ENCODE data around the gene PCDH15.

The PCDH15 gene

GRCh38 chr10:53827261-53827660 lies 973.8 kb downstream of the PCDH15 start:
- no peaks in the 10 kb centered on the region for H4K20me1 ChIP-seq (ENCODE audit: low read depth, low read length)
- H3K36me3 ChIP-seq (ENCODE audit: low read length): no peaks in the 10 kb centered on the region
- TF ChIP-seq EZH2phosphoT487 (conservative IDR thresholded peaks at IDR 0.05; ENCODE audit: low read length): no peak
- TF ChIP-seq, protein P1, sequence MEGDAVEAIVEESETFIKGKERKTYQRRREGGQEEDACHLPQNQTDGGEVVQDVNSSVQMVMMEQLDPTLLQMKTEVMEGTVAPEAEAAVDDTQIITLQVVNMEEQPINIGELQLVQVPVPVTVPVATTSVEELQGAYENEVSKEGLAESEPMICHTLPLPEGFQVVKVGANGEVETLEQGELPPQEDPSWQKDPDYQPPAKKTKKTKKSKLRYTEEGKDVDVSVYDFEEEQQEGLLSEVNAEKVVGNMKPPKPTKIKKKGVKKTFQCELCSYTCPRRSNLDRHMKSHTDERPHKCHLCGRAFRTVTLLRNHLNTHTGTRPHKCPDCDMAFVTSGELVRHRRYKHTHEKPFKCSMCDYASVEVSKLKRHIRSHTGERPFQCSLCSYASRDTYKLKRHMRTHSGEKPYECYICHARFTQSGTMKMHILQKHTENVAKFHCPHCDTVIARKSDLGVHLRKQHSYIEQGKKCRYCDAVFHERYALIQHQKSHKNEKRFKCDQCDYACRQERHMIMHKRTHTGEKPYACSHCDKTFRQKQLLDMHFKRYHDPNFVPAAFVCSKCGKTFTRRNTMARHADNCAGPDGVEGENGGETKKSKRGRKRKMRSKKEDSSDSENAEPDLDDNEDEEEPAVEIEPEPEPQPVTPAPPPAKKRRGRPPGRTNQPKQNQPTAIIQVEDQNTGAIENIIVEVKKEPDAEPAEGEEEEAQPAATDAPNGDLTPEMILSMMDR (IDR thresholded peaks at IDR 0.05; ENCODE audit: insufficient read depth, low read length, poor library complexity, severe bottlenecking): no peak
- no peaks in the 10 kb centered on the region for H3K79me2 ChIP-seq (ENCODE audit: insufficient read depth, low read length)
- no peaks in the 10 kb centered on the region for H3K27me3 ChIP-seq (ENCODE audit: low read length)
- no peak overlapping the region for H3K27ac ChIP-seq (ENCODE audit: low read depth, low read length)
- H3K4me2 ChIP-seq (ENCODE audit: low read depth, low read length, poor library complexity, severe bottlenecking): no peak overlapping the region
- no peak overlapping the region for H3K4me3 ChIP-seq (ENCODE audit: insufficient read depth, low read length, poor library complexity, severe bottlenecking)
- no peaks in the 10 kb centered on the region for H3K9me2 ChIP-seq (replicated peaks; ENCODE audit: insufficient read depth, low read length)
- no peak overlapping the region for H3K9ac ChIP-seq (ENCODE audit: low read length)
- no peaks in the 10 kb centered on the region for H3K9me3 ChIP-seq (ENCODE audit: insufficient read depth, low read length)
- no peak overlapping the region for H2AFZ ChIP-seq (ENCODE audit: low read depth, low read length, severe bottlenecking)
- no peaks in the 10 kb centered on the region for H3F3A ChIP-seq (ENCODE audit: insufficient read depth)

GRCh38 chr10:53808677-53809372 lies 992.2 kb downstream of the PCDH15 start:
- no peak overlapping the region for H3K4me2 ChIP-seq (ENCODE audit: low read depth, low read length, poor library complexity, severe bottlenecking)
- no peaks in the 10 kb centered on the region for H3K9me3 ChIP-seq (ENCODE audit: insufficient read depth, low read length)
- no peak overlapping the region for H3K27ac ChIP-seq (ENCODE audit: low read depth, low read length)
- no peaks in the 10 kb centered on the region for H3F3A ChIP-seq (ENCODE audit: insufficient read depth)
- TF ChIP-seq, protein P1 (IDR thresholded peaks at IDR 0.05; ENCODE audit: insufficient read depth, low read length, poor library complexity, severe bottlenecking): no peak
- no peak for TF ChIP-seq EZH2phosphoT487 (conservative IDR thresholded peaks at IDR 0.05; ENCODE audit: low read length)
- H4K20me1 ChIP-seq (ENCODE audit: low read depth, low read length): no peaks in the 10 kb centered on the region
- H3K27me3 ChIP-seq (ENCODE audit: low read length): no peaks in the 10 kb centered on the region
- no peak overlapping the region for H3K4me3 ChIP-seq (ENCODE audit: insufficient read depth, low read length, poor library complexity, severe bottlenecking)
- H2AFZ ChIP-seq (ENCODE audit: low read depth, low read length, severe bottlenecking): no peak overlapping the region
- no peak overlapping the region for H3K9ac ChIP-seq (ENCODE audit: low read length)
- H3K9me2 ChIP-seq (replicated peaks; ENCODE audit: insufficient read depth, low read length): no peaks in the 10 kb centered on the region
- no peaks in the 10 kb centered on the region for H3K79me2 ChIP-seq (ENCODE audit: insufficient read depth, low read length)
- no peaks in the 10 kb centered on the region for H3K36me3 ChIP-seq (ENCODE audit: low read length)

DNA sequence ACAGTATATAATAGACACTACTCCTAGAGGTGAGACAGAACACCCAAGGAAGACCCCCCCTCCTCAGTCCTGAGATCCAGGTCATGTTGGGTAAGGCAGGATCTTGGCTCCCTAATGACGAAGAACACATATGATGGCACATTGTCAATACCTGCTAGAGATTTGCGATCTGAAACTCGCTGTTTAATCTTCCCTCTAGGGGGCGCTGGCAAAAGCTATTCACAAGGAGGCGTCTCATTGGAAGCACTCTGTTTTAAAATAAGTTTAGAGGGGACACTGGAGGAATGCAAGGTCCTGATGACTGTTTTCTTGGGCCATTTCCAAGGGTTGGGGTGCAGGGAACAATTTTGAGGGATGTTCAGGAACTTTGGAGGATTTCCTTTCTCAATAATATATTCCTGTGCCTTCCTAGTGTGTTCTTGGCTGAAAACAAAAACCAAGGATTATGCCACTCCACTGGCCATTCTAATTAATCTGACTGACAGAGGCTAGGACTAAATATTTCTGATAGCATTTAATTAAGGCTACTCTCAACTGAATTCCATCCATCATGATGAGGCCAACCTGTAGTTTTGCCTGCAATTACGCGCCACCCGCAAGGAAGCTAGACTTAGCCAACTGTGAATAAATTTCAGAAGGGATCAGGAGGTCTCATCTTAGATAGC lies 1014.7 kb downstream of the PCDH15 start:
- Histone ChIP-seq H3K27me3 (ENCODE audit: low read length) (no peaks in the 10 kb centered on the region), H3F3A (ENCODE audit: insufficient read depth) (no peaks in the 10 kb centered on the region), H3K36me3 (ENCODE audit: low read length) (no peaks in the 10 kb centered on the region), H3K4me3 (ENCODE audit: insufficient read depth, low read length, poor library complexity, severe bottlenecking) (no peak overlapping the region), H3K9me3 (ENCODE audit: insufficient read depth, low read length) (no peaks in the 10 kb centered on the region), H3K9me2 (replicated peaks; ENCODE audit: insufficient read depth, low read length) (no peaks in the 10 kb centered on the region), H3K27ac (ENCODE audit: low read depth, low read length) (no peak overlapping the region), H3K4me2 (ENCODE audit: low read depth, low read length, poor library complexity, severe bottlenecking) (no peak overlapping the region), H3K79me2 (ENCODE audit: insufficient read depth, low read length) (no peaks in the 10 kb centered on the region), H4K20me1 (ENCODE audit: low read depth, low read length) (no peaks in the 10 kb centered on the region), H2AFZ (ENCODE audit: low read depth, low read length, severe bottlenecking) (no peak overlapping the region), H3K9ac (ENCODE audit: low read length) (no peak overlapping the region)
- TF ChIP-seq, protein P1 (IDR thresholded peaks at IDR 0.05; ENCODE audit: insufficient read depth, low read length, poor library complexity, severe bottlenecking): no peak
- TF ChIP-seq EZH2phosphoT487 (conservative IDR thresholded peaks at IDR 0.05; ENCODE audit: low read length): no peak
